ENCODE measurements around the gene ZNF683.

Gene ZNF683

GRCh38 chr1:26315874-26316850 is 56.4 kb downstream of the ZNF683 start:
- peaks cover 5 to 16% of the 10 kb centered on the region in 2 donors for H3K4me1 ChIP-seq (ENCODE audit: control insufficient read depth in 1 of 2, insufficient read depth in 2 of 2, low read length in 2 of 2)
- H3K27ac ChIP-seq (ENCODE audit: low read depth, low read length), result no peak overlapping the region
- H3K9me3 ChIP-seq (ENCODE audit: control insufficient read depth in 1 of 2, low read length in 2 of 2), result no peaks in the 10 kb centered on the region
- no peaks in the 10 kb centered on the region for H3K36me3 ChIP-seq (ENCODE audit: control insufficient read depth in 1 of 2, insufficient read depth in 2 of 2, low read length in 2 of 2)
- no peak overlapping the region for H3K9ac ChIP-seq (ENCODE audit: low read depth in 1 of 2, low read length in 2 of 2)
- H3K27me3 ChIP-seq (ENCODE audit: control insufficient read depth in 1 of 2, insufficient read depth in 2 of 2, low read length in 2 of 2), result peaks cover 0 to 4% of the 10 kb centered on the region in 2 donors
- no peak overlapping the region for H3K4me3 ChIP-seq (ENCODE audit: low read depth in 1 of 2, low read length in 2 of 2)

- no peak overlapping the region for H3K9ac ChIP-seq (ENCODE audit: low read depth in 1 of 2, low read length in 2 of 2)
- no peak overlapping the region for H3K27ac ChIP-seq (ENCODE audit: low read depth, low read length)
- no peaks in the 10 kb centered on the region for H3K9me3 ChIP-seq (ENCODE audit: control insufficient read depth in 1 of 2, low read length in 2 of 2)
- peaks cover 3 to 8% of the 10 kb centered on the region in 2 donors for H3K4me1 ChIP-seq (ENCODE audit: control insufficient read depth in 1 of 2, insufficient read depth in 2 of 2, low read length in 2 of 2)
- H3K27me3 ChIP-seq (ENCODE audit: control insufficient read depth in 1 of 2, insufficient read depth in 2 of 2, low read length in 2 of 2), result no peaks in the 10 kb centered on the region
- H3K36me3 ChIP-seq (ENCODE audit: control insufficient read depth in 1 of 2, insufficient read depth in 2 of 2, low read length in 2 of 2), result no peaks in the 10 kb centered on the region
- H3K4me3 ChIP-seq (ENCODE audit: low read depth in 1 of 2, low read length in 2 of 2), result no peak overlapping the region
Measured at GRCh38 chr1:26314501-26314900, 58.0 kb downstream of the ZNF683 start.

Measured in duodenal mucosa (tissue), 2 donors.